Pancreas (tissue), 10 donors: Measurements from ENCODE around the gene ACOX1. TPM values are rescaled to one million over a fixed set of nuclear protein-coding genes. Genes with fewer than 3 reads are reported as not detected.
A peak's percentile ranks its signal among the peaks of the same experiment; 100 is the strongest.

Experiments used
- ATAC-seq, 4 donors: fragments of 200-7000 bp; cut with Tn5 transposase; one replicate each; pipeline versions ENCODE4 v1.8.0 to v1.9.1; 2020; ENCODE audit warnings: mild to moderate bottlenecking in 4 of 4, moderate library complexity in 4 of 4
- DNase-seq, 6 donors: peaks; one replicate each; pipeline ENCODE4 v3.0.0-alpha.2; 2020
- FAIRE-seq: peaks from 2 replicates; lab custom pipeline; 2012; peaks lifted over from hg19 to GRCh38; lab: Jason Lieb, UNC
- H3K27ac ChIP-seq, 4 donors: fragments of 200-600 bp; sonication (generic); 1 replicate in 3 of 4; 2 replicates in 1 of 4; pipeline versions ENCODE4 v1.5.0 to v1.8.0; 2020
- H3K27me3 ChIP-seq, 4 donors: fragments of 200-600 bp; one replicate each; pipeline ENCODE4 v1.8.0; 2021
- H3K36me3 ChIP-seq, 3 donors: fragments of 200-600 bp; sonication (generic) in 1 of 3; one replicate each; pipeline versions ENCODE4 v1.5.0 to v1.8.0; 2020 to 2021
- H3K4me1 ChIP-seq, 3 donors: fragments of 200-600 bp; one replicate each; pipeline ENCODE4 v1.8.0; 2021
- H3K4me3 ChIP-seq, 4 donors: fragments of 200-600 bp; sonication (generic) in 2 of 4; one replicate each; pipeline versions ENCODE4 v1.5.0 to v1.8.0; 2020 to 2021
- H3K9me3 ChIP-seq, 4 donors: fragments of 200-600 bp; one replicate each; pipeline ENCODE4 v1.8.0; 2021
- CTCF ChIP-seq, 4 donors: fragments of 200-600 bp; sonication (generic) in 3 of 4; IDR thresholded peaks; one replicate each; pipeline versions ENCODE4 v1.5.0 to v1.8.0; 2021; ENCODE audit warnings: antibody characterized with exemption in 4 of 4
- WGBS, 2 donors: extraction: QIAGEN DNeasy Blood & Tissue Kit; methylation state at CpG; one replicate each; pipeline ENCODE4 v1.1.7; 2013; 5-methylcytosine and 5-hydroxymethylcytosine counted together
- intact Hi-C, 3 donors: fragments of 100-400 bp; cut with DNase I; formaldehyde crosslinking; loops; one replicate each; pipeline versions ENCODE4 v1.11.1 to v1.14.2; 2022
- polyA plus RNA-seq, 2 donors: library from polyadenylated mRNA; stranded (reverse); fragments of 200-250 nt; gene quantifications; one replicate each; pipeline ENCODE4 v1.2.3, GENCODE V29; 2013
- total RNA-seq, 6 donors: library from RNA; stranded (reverse); fragmentation: NEBNext Ultra II Directional in 4 of 6; extraction: Animal tissue kit (Norgen Biotek cat#: 25700) in 4 of 6; gene quantifications; one replicate each; pipeline versions ENCODE4 v1.2.1 to v1.2.4, GENCODE V29; 2021 to 2023
- donor health status: healthy with polysubstance abuse.
- donor health status: DM: no; HTN: no; CAD: no; lungs with moderate emphysema.
- donor health status: DM: no; HTN: no; CAD: no.
- donor health status: control.
- donor health status: control.
- donor health status: Bipolar disorder and iron deficiency.
- donor health status: DM: yes; HTN: yes; CAD: no.
- donor health status: DM: no; HTN: no; CAD: no.
- donor health status: DM: no; HTN: no; CAD: no.
- donor health status: DM: yes; HTN: yes; CAD: no.

Gene ACOX1
- total and polyA plus RNA-seq, 8 donors: 16.3 to 74.2 (median 57.5) TPM

DNA sequence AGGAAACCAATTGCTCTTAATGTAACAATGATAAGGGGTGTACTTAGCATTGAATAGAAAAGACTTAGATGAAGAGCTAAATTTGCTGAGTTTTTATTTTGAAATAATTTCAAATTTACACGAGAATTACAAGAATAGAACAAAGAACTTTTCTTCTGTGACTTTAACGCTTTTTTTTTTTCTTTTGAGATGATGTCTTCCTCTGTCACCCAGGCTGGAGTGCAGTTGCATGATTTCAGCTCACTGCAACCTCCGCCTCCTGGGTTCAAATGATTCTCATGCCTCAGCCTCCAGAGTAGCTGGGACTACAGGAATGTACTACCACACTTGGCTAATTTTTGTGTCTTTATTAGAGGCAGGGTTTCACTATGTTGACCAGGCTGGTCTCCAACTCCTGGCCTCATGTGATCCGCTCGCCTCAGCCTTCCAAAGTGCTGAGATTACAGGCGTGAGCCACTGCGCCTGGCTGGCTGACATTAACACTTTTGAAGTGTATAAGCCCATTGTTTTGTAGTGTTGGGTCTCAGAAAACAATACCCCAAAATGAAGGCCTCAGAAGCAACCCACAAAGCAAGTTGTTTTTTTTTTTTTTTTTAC lies 2.2 kb upstream of the ACOX1 start:
- H3K4me1 ChIP-seq: peaks cover 28 to 58% (median 47%) of the 10 kb centered on the region in 3 donors
- no peaks in the 10 kb centered on the region for H3K9me3 ChIP-seq
- TF ChIP-seq CTCF (IDR thresholded peaks at IDR 0.05): no peak
- no peaks in the 10 kb centered on the region for H3K36me3 ChIP-seq
- H3K4me3 ChIP-seq: peak overlapping the region in 1 of 4 donors; percentile 63
- WGBS, 2 donors: 61 to 70% methylated on average over 7 of the region's 7 CpGs
- H3K27me3 ChIP-seq: no peaks in the 10 kb centered on the region
- intact Hi-C loops: no loop called here
- H3K27ac ChIP-seq: peak overlapping the region in 2 of 4 donors; percentile 99
- DNase-seq (peak in 1 of 6 donors; percentile 34), ATAC-seq (no peak), FAIRE-seq (no peak)

- peak overlapping the region; percentile 87 to 99 (median 95) for H3K27ac ChIP-seq
- no peak for TF ChIP-seq CTCF (IDR thresholded peaks at IDR 0.05)
- H3K4me1 ChIP-seq: peaks cover 31 to 64% (median 52%) of the 10 kb centered on the region in 3 donors
- ATAC-seq (no peak), DNase-seq (peak in 2 of 6 donors; percentile 29 to 39), FAIRE-seq (no peak)
- peak overlapping the region; percentile 47 to 89 (median 74) for H3K4me3 ChIP-seq
- 72 to 75% methylated on average over 18 of the region's 18 CpGs for WGBS, 2 donors
- H3K36me3 ChIP-seq: no peaks in the 10 kb centered on the region
- H3K27me3 ChIP-seq: no peaks in the 10 kb centered on the region
- no peaks in the 10 kb centered on the region for H3K9me3 ChIP-seq
- intact Hi-C loops: no loop called here
Measured at GRCh38 chr17:75980188-75981018, 1.4 kb upstream of the ACOX1 start.

DNA sequence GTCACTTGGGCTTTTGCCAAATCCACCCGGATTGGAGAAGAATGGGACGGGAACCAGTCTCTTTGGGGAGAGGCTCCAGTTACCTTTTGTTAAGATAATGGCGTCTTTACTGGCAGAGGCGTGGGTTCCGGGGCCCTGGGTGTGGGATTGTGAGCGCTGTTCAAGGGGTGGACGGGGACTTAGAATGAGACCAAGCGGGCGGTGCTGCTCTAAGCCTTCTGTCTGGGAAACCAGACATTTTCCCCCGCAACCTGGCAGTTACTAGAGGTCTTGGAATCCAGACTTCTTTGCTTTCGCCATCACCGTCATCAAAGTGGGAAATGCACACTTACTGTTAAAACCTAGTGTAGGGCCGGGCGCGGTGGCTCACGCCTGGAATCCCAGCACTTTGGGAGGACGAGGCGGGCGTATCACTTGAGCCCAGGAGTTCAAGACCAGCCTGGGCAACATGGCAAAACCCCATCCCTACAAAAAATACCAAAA lies 780 bp upstream of the ACOX1 start:
- FAIRE-seq (no peak), DNase-seq (no peak), ATAC-seq (peak; percentile 1 to 11 (median 4))
- Histone ChIP-seq H3K4me3 (peak overlapping the region; percentile 47 to 89 (median 74)), H3K27ac (peak overlapping the region; percentile 87 to 99 (median 95)), H3K36me3 (no peaks in the 10 kb centered on the region), H3K4me1 (peaks cover 34 to 68% (median 55%) of the 10 kb centered on the region in 3 donors), H3K9me3 (no peaks in the 10 kb centered on the region), H3K27me3 (no peaks in the 10 kb centered on the region)
- no peak for TF ChIP-seq CTCF (IDR thresholded peaks at IDR 0.05)
- 6 to 7% methylated on average over 19 of the region's 19 CpGs for WGBS, 2 donors
- intact Hi-C loops: no loop called here

DNA sequence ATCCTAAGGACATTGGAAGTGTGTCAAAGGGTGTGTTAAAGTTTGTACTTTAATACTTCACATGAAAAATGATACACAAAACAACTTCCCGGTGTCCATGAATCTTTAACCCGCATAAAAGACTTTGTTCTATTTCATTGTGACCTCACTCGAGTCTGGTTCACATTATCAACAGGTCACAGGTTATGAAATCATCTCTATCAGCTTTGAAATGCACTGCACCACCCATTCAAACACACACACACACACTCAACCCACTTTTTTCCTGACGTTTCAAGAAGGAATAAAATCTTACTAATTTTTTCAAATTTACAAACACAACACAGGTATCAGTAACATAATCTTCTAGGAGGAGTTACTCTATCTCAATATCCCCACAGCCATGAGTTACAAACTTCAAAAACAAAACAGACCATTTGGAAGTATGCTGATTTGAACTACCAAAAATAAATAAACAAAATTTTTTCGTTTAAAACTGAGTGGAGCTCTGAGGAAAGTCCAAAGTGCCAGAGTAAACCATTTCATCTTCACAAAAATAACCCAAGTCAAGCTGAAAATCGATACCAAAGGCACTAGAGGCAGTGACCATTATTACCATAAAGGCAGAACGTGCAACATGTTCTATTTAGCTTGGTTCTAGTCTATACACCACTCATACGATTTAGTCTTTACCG lies 2.7 kb downstream of the ACOX1 start:
- intact Hi-C loops: no loop called here
- no peak for DNase-seq
- WGBS, 2 donors: 17 to 20% methylated on average over 9 of the region's 9 CpGs
- H3K4me1 ChIP-seq: peaks cover 26 to 50% (median 43%) of the 10 kb centered on the region in 3 donors
- no peaks in the 10 kb centered on the region for H3K9me3 ChIP-seq
- H3K27ac ChIP-seq: peak overlapping the region in 2 of 4 donors; percentile 68 to 77
- H3K4me3 ChIP-seq: peak overlapping the region in 2 of 4 donors; percentile 63 to 89
- TF ChIP-seq CTCF (IDR thresholded peaks at IDR 0.05): no peak
- peak in 1 of 4 donors; percentile 7 for ATAC-seq
- no peaks in the 10 kb centered on the region for H3K36me3 ChIP-seq
- H3K27me3 ChIP-seq: no peaks in the 10 kb centered on the region
- no peak for FAIRE-seq
